IPS-NIHi7 (cell line): ENCODE data around the gene CYP2A13.
"Not testable (repeated sequence)": the region's sequence is repeated elsewhere in the genome, so short reads cannot be mapped to it uniquely, and the experiment has no call there.

Experiments used
- DNase-seq: peaks from one replicate; pipeline ENCODE4 v3.0.0; 2012; ENCODE audit warnings: mixed read lengths; ENCODE audit errors: extremely low spot score

Gene CYP2A13, protein sequence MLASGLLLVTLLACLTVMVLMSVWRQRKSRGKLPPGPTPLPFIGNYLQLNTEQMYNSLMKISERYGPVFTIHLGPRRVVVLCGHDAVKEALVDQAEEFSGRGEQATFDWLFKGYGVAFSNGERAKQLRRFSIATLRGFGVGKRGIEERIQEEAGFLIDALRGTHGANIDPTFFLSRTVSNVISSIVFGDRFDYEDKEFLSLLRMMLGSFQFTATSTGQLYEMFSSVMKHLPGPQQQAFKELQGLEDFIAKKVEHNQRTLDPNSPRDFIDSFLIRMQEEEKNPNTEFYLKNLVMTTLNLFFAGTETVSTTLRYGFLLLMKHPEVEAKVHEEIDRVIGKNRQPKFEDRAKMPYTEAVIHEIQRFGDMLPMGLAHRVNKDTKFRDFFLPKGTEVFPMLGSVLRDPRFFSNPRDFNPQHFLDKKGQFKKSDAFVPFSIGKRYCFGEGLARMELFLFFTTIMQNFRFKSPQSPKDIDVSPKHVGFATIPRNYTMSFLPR

GRCh38 chr19:41088151-41088550 is at the start of gene CYP2A13:
Gene CYP2A13, plus strand, starts transcription at chr19:41088451. Its CDS starts 21 bp downstream, at chr19:41088472.
- no peak for DNase-seq

DNA sequence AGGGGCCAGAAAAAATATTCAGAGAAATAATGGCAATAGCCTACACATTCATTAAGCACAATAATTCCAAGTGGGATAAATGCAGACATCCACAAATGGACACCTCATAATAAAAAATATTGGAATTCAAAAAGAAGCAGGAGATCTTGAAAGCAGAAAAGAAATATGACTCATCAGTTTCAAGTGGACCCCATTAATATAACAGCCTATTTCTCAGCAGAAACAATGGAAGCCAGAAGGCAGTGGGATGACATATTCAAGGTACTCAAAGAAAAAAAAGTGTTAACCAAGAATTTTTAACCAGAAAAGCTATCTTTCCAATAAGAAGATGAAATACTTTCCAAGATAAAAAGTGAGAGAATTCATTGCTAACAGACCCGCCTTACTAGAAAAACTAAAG is 48.4 kb upstream of the CYP2A13 start:
- DNase-seq, result no peak

DNA sequence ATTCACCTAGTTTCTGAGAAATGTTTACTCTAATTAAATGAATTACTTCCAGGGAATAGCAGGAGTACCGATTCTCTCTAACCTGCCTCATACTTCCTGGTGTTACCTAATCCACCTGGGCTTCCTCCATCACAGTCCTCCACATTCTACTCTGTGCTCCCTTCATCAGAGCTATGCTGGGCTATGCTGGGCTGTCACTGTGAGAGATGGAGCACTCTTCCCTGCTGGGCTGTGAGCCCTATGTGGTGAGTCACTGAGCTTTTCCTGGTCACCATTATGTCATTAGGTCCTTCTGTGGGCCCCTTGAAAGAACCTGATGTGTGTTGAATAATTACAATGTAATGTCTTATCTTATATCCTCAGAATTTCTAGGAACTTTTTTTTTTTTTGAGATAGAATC is 43.2 kb upstream of the CYP2A13 start:
- not testable (repeated sequence) for DNase-seq

DNA sequence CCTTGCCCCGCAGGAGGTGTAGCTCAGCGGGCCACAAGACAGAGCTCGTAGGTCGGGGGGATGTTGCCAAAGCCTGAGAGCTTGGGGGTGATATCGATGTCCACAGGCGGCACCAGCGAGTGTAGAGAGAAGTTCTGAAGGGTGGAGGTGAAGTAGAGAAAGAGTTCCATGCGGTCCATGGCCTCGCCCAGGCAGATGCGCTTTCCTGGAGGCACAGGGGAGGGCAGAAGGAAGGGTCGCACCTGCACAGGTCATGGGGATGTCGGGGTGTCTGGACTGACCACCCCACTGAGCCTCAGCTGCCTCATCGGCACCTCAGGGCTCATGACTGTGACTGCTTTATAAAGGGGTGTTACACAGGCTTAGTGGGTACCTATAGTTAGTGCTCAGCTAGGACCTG is 37.8 kb upstream of the CYP2A13 start:
- DNase-seq, result no peak

DNA sequence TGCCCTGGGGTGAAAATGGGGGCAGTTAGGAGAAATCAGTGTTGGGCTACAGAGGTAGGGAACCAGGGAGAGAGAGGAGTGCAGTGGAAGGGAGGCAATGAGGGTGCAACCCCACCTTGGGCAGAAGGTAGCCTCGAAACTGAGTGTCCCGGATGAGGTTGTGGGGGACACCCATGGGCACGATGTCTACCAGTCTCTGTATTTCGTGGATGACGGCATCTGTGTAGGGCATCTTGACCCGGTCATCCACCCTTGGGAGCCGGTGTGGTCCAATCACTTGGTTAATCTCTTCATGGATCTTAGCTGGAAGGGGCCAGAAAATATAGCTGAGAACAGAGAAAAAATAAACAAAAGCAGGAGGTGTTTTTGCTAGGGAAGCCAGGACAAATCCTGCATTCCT is 36.1 kb upstream of the CYP2A13 start:
- DNase-seq, result not testable (repeated sequence)

- not testable (repeated sequence) for DNase-seq
Observed at GRCh38 chr19:41053331-41053730, 34.9 kb upstream of the CYP2A13 start.

GRCh38 chr19:41064974-41065569 is 23.2 kb upstream of the CYP2A13 start:
- peak; percentile 77 for DNase-seq

DNA sequence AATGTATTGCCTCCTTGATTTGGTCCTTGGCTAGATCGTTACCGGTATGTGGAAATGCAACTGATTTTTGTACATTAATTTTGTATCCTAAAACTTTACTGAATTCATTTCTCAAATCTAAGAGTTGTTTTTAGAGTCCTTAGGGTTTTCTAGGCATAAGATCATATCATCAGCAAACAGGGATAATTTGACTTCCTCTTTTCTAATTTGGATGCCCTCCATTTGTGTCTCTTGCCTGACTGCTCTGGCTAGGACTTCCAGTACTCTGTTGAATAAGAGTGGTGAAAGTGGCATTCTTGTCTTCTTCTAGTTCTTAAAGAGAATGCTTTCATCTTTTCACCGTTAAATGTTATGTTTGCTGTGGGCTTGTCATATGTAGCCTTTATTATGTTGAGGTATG is 12.0 kb upstream of the CYP2A13 start:
- DNase-seq, result no peak

DNA sequence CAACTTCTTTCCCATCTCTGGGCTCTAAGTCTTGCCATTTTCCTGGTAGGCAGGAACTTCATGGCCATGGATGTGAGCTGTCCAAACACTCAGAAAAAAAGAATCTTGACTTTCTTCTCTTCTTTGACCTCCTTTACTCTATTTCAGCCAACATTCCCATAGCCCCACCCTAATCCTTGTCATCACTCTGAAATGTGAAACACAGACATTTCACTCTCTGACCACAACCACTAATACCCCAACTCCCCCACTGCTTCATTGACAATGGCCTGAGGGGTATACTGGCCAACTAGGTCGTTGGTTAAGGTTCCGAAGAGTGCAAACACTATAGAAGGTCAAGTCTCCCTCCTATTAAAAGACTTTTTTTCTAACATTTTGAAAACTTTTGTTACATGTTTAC is 4.7 kb upstream of the CYP2A13 start:
- DNase-seq, result no peak

- DNase-seq, result no peak
Observed at GRCh38 chr19:41085748-41086415, 2.4 kb upstream of the CYP2A13 start.

GRCh38 chr19:41089959-41090358 is 1.7 kb downstream of the CYP2A13 start:
- DNase-seq, result peak; percentile 51

- peak; percentile 59 for DNase-seq
Observed at GRCh38 chr19:41095703-41096102, 7.5 kb downstream of the CYP2A13 start.

DNA sequence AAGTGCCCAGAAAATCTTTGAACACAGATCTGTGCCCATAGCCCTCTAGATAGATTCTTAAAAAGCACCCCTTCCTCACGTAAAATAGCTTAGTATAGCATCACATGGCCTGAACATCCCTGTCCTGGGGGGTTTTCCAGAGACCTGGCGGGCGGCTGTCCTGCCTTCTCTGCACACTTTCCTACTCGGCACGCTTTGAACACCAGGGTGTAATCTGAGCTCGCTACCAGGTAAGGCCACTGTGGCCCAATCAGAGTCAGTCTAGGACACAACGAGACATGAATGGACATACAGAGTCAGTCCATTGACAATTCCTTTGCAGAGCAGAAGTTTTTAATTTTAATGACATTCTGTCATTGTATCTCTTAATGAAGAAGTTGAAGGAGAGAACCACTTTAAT is 8.1 kb downstream of the CYP2A13 start:
- DNase-seq, result no peak

GRCh38 chr19:41097302-41097701 is 9.1 kb downstream of the CYP2A13 start:
- DNase-seq, result no peak

DNA sequence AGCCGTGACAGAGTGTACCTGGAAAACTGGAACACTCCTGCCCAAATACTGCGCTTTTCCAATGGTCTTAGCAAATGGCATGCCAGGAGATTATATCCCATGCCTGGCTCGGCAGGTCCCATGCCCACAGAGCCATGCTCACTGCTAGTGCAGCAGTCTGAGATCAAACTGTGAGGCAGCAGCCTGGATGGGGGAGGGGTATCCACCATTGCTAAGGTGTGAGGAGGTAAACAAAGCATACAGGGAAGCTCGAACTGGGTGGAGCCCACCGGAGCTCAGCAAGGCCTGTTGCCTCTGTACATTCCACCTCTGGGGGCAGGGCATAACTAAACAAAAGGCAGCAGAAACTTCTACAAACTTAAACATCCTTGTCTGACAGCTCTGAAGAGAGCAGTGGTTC is 10.5 kb downstream of the CYP2A13 start:
- DNase-seq, result no peak

GRCh38 chr19:41102210-41102609 is 14.0 kb downstream of the CYP2A13 start:
- DNase-seq, result not testable (repeated sequence)

DNA sequence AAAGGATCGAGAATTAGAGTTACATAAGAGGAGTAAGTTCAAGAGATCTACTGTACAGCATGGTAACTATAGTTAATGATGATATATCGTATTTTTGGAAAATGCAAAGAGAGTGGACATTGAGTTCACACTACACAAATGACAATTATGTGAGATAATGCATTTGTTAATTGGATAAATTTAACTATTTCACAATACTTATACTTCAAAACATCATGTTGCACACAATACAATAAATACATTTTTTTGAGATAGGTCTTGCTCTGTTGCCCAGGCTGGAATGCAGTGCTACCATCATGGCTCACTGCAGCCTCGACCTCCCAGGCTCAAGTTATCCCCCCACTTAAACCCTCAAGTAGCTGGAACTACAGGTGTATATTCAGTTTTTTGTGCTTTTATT is 17.9 kb downstream of the CYP2A13 start:
- DNase-seq, result no peak

DNA sequence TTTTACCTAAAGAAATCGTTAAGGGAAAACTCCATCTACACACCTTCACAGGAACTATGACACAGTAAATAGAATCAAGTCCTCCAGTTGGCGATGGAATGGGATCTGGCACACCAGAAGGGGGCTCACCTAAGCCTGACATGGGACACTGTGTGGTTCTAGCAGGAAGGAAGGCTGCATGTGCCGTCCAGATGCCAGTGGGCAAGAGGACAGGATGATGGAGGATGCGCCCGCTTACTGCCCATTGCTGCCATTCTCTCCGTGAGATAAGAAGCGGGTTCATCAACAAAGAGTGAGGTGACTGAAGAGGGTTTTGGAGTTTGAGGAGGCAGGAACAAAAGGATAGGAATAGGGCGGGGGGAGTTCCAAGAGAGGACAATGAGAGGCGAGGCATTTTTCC is 23.0 kb downstream of the CYP2A13 start:
- no peak for DNase-seq

DNA sequence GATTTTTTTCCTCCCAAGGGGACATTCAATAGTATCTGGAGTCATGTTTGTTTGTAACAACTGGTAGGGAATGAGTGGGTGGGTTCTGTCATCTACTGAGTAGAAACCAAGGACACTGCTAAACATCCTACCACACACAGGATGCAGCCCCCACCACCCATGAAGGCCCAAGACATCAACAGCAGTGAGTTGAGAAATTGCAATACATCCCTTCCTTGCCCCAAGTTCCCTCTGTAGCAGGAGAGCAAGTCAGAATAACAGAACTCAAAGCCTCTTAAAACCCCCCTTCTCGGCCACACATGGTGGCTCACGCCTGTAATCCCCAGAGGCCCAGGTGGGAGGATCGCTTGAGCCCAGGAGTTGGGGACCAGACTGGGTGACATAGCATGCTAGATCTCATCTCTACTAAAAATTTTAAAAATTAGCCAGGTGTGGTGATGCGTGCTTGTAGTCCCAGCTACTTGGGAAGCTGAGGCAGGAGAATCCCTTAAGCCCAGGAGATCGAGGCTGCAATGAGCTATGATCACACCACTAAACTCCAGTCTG is 23.6 kb downstream of the CYP2A13 start:
- DNase-seq, result no peak

DNA sequence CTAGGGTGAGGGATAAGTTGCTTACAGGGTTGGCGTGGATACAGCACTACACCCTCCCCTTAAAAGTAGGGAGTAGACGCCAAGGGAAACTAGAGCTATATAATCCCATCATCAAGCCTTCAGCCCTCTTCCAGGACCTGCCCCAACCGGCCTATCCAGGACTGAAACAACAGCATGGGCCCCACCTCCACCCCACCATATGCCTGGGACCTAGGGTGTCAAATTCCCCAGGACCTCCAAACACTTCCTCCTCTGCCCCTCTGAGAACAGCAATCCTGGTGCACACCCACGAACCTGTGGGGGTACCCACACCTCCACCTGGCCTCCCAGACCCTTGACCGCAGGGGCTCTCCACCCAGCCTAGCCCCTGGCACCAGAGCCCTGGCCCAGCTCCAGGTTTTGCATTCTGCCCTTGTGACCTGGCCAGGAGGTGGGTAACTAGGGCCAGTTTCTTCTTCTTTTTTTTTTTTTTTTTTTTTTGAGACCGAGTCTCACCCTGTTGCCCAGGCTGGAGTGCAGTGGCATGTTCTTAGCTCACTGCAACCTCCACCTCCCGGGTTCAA is 24.6 kb downstream of the CYP2A13 start:
- DNase-seq, result no peak

- DNase-seq, result no peak
Observed at GRCh38 chr19:41114132-41114531, 25.9 kb downstream of the CYP2A13 start, which contains the start of gene CYP2F1. Gene CYP2F1, plus strand, starts transcription at chr19:41114432. Its CDS starts 1,757 bp downstream, at chr19:41116189.

DNA sequence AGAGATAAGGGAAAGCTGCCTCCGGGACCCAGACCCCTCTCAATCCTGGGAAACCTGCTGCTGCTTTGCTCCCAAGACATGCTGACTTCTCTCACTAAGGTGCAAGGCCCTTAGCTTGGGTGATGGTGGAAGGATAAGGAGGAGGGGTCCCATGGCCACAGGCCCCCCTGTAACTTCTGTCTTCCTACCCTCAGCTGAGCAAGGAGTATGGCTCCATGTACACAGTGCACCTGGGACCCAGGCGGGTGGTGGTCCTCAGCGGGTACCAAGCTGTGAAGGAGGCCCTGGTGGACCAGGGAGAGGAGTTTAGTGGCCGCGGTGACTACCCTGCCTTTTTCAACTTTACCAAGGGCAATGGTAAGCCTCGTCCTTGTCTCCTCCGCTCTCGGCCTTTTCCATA is 28.0 kb downstream of the CYP2A13 start:
- no peak for DNase-seq
